HEK293T (cell line): Measurements from ENCODE around the gene GALNT7.

Experiments used
- CTCF ChIA-PET: fragments of 350-600 bp; formaldehyde crosslinking; extraction: SDS; loops from one replicate; lab custom pipeline; 2021; ENCODE audit warnings: antibody characterized with exemption, inconsistent platforms; lab: Yijun Ruan, JAX
- POLR2A ChIA-PET: fragments of 350-600 bp; formaldehyde crosslinking; extraction: SDS; loops from one replicate; lab custom pipeline; 2020; ENCODE audit warnings: antibody characterized with exemption, inconsistent platforms; lab: Yijun Ruan, JAX
- DNase-seq: peaks from one replicate; pipeline ENCODE4 v3.0.0; 2012; ENCODE audit warnings: mixed read lengths; ENCODE audit errors: extremely low spot score
- ARNT ChIP-seq: fragments of 450-650 bp; IDR thresholded peaks from 2 replicates; pipeline ENCODE4 v1.6.1; 2017; ENCODE audit warnings: mild to moderate bottlenecking
- BHLHE40 ChIP-seq: fragments of 450-650 bp; IDR thresholded peaks from 2 replicates; pipeline ENCODE4 v1.6.1; 2016; ENCODE audit warnings: mild to moderate bottlenecking, moderate library complexity, borderline replicate concordance
- CTBP1 ChIP-seq: fragments of 450-650 bp; IDR thresholded peaks from 2 replicates; pipeline ENCODE4 v1.6.1; 2016; ENCODE audit warnings: borderline replicate concordance
- ELF4 ChIP-seq: fragments of 450-650 bp; IDR thresholded peaks from 2 replicates; pipeline ENCODE4 v1.6.1; 2017; ENCODE audit warnings: antibody characterized with exemption
- FOXA1 ChIP-seq: fragments of 450-650 bp; IDR thresholded peaks from 2 replicates; pipeline ENCODE4 v1.6.1; 2016; ENCODE audit warnings: mild to moderate bottlenecking
- FOXK2 ChIP-seq: fragments of 450-650 bp; IDR thresholded peaks from 2 replicates; pipeline ENCODE4 v1.6.1; 2016; ENCODE audit warnings: mild to moderate bottlenecking
- FOXM1 ChIP-seq: fragments of 450-650 bp; IDR thresholded peaks from 2 replicates; pipeline ENCODE4 v1.6.1; 2017; ENCODE audit warnings: mild to moderate bottlenecking, borderline replicate concordance
- HDGF ChIP-seq: fragments of 450-650 bp; IDR thresholded peaks from 2 replicates; pipeline ENCODE4 v1.6.1; 2017; ENCODE audit warnings: antibody characterized with exemption, borderline replicate concordance
- L3MBTL2 ChIP-seq: fragments of 450-650 bp; conservative IDR thresholded peaks from 2 replicates; pipeline ENCODE4 v1.6.1; 2016; ENCODE audit warnings: mild to moderate bottlenecking
- LEF1 ChIP-seq: fragments of 450-650 bp; IDR thresholded peaks from 2 replicates; pipeline ENCODE4 v1.6.1; 2017; ENCODE audit warnings: mild to moderate bottlenecking, borderline replicate concordance
- NFRKB ChIP-seq: fragments of 450-650 bp; IDR thresholded peaks from 2 replicates; pipeline ENCODE4 v1.6.1; 2016; ENCODE audit warnings: mild to moderate bottlenecking, moderate library complexity
- PKNOX1 ChIP-seq: fragments of 450-650 bp; IDR thresholded peaks from 2 replicates; pipeline ENCODE4 v1.6.1; 2016
- SP1 ChIP-seq: fragments of 450-650 bp; IDR thresholded peaks from 2 replicates; pipeline ENCODE4 v1.6.1; 2017
- SUZ12 ChIP-seq: fragments of 450-650 bp; IDR thresholded peaks from 2 replicates; pipeline ENCODE4 v1.6.1; 2016; ENCODE audit warnings: mild to moderate bottlenecking
- TARDBP ChIP-seq: fragments of 450-650 bp; IDR thresholded peaks from 2 replicates; pipeline ENCODE4 v1.6.1; 2016
- ZNF384 ChIP-seq: fragments of 450-650 bp; IDR thresholded peaks from 2 replicates; pipeline ENCODE4 v1.6.1; 2016

The GALNT7 gene

GRCh38 chr4:173362666-173363065, 194.1 kb downstream of the GALNT7 start:
- no peak for DNase-seq
- TF ChIP-seq ZNF384, result no peak
- no peak for TF ChIP-seq FOXK2
- CTCF ChIA-PET, result no interaction called here
- POLR2A ChIA-PET, result interaction anchor here (1.0 kb wide), 1 partner anchor 41 kb away, joined by 3 read pairs; no protein-coding TSS in a partner anchor

GRCh38 chr4:173365359-173365996, 196.9 kb downstream of the GALNT7 start:
- POLR2A ChIA-PET, result interaction anchor here (13.1 kb wide), 1 partner anchor 32 kb away, joined by 317 read pairs; the partner anchor contains the start of gene HMGB2
- CTCF ChIA-PET, result interaction anchor here (0.6 to 1.1 kb wide), 3 partner anchors 10 to 757 kb away, joined by 3 to 4 read pairs (median 3); no protein-coding TSS in a partner anchor
- DNase-seq, result no peak
- TF ChIP-seq PKNOX1 (peak; percentile 27; the same call in 1 of the 2 replicates), ZNF384 (no peak), BHLHE40 (no peak)

- POLR2A ChIA-PET, result interaction anchor here (13.1 kb wide), 1 partner anchor 33 kb away, joined by 317 read pairs; the partner anchor contains the start of gene HMGB2
- no peak for DNase-seq
- CTCF ChIA-PET, result interaction anchor here (1.1 kb wide), 1 partner anchor 10 kb away, joined by 3 read pairs; no protein-coding TSS in a partner anchor
- TF ChIP-seq ZNF384, result no peak
- no peak for TF ChIP-seq FOXK2
- TF ChIP-seq TARDBP, result no peak
- TF ChIP-seq ELF4, result no peak
- TF ChIP-seq FOXA1, result no peak
- no peak for TF ChIP-seq SUZ12
- TF ChIP-seq L3MBTL2, result no peak
- TF ChIP-seq NFRKB, result no peak
- no peak for TF ChIP-seq HDGF
- TF ChIP-seq FOXM1, result no peak
- no peak for TF ChIP-seq ARNT
- no peak for TF ChIP-seq CTBP1
- no peak for TF ChIP-seq LEF1
- TF ChIP-seq PKNOX1, result no peak
- TF ChIP-seq BHLHE40, result no peak
- no peak for TF ChIP-seq SP1
These were observed 198.7 kb downstream of the GALNT7 start for GRCh38 chr4:173367285-173367684.

- POLR2A ChIA-PET, result interaction anchor here (13.1 kb wide), 1 partner anchor 34 kb away, joined by 317 read pairs; the partner anchor contains the start of gene HMGB2
- TF ChIP-seq FOXK2, result no peak
- no peak for TF ChIP-seq ELF4
- TF ChIP-seq L3MBTL2, result no peak
- TF ChIP-seq LEF1, result no peak
- TF ChIP-seq ZNF384, result no peak
- TF ChIP-seq SUZ12, result no peak
- no peak for TF ChIP-seq SP1
- no peak for TF ChIP-seq ARNT
- TF ChIP-seq NFRKB, result no peak
- no peak for TF ChIP-seq FOXM1
- no peak for TF ChIP-seq FOXA1
- no peak for TF ChIP-seq TARDBP
- no peak for TF ChIP-seq BHLHE40
- TF ChIP-seq PKNOX1, result no peak
- TF ChIP-seq HDGF, result no peak
- no peak for TF ChIP-seq CTBP1
- CTCF ChIA-PET, result interaction anchor here (1.1 kb wide), 1 partner anchor 11 kb away, joined by 3 read pairs; no protein-coding TSS in a partner anchor
- DNase-seq, result no peak
These were observed 199.3 kb downstream of the GALNT7 start for GRCh38 chr4:173367946-173368345.

GRCh38 chr4:173370130-173370476, 201.5 kb downstream of the GALNT7 start:
- CTCF ChIA-PET, result interaction anchor here (0.7 to 1.3 kb wide), 2 partner anchors 9 to 30 kb away, joined by 3 to 5 read pairs; no protein-coding TSS in a partner anchor
- no peak for DNase-seq
- no peak for TF ChIP-seq CTBP1
- TF ChIP-seq LEF1, result no peak
- TF ChIP-seq TARDBP, result no peak
- no peak for TF ChIP-seq HDGF
- no peak for TF ChIP-seq ARNT
- no peak for TF ChIP-seq SP1
- TF ChIP-seq BHLHE40, result no peak
- TF ChIP-seq SUZ12, result no peak
- TF ChIP-seq ZNF384, result no peak
- no peak for TF ChIP-seq FOXK2
- TF ChIP-seq ELF4, result no peak
- no peak for TF ChIP-seq FOXA1
- POLR2A ChIA-PET, result interaction anchor here (0.6 to 13.1 kb wide), 19 partner anchors 8 to 92 kb away, joined by 3 to 317 read pairs (median 5); partner anchors contain the start of gene HMGB2
